Stimulated activated CD4-positive, alpha-beta T cell treated with anti-CD3 and anti-CD28 coated beads, Interleukin-2, amount 100 ng/mL, for 4 hours (primary cell): ENCODE data around the gene ADAMTS4.

Source experiments
- DNase-seq: peaks from one replicate; pipeline ENCODE4 v3.0.0-alpha.2; 2020; ENCODE audit warnings: low read depth

The ADAMTS4 gene

GRCh38 chr1:161219078-161219892, 20.4 kb upstream of the ADAMTS4 start:
- no peak for DNase-seq

- DNase-seq, result no peak
These were observed 19.6 kb upstream of the ADAMTS4 start for GRCh38 chr1:161218301-161219077.

- no peak for DNase-seq
These were observed 19.0 kb upstream of the ADAMTS4 start for GRCh38 chr1:161217831-161218230.

DNA sequence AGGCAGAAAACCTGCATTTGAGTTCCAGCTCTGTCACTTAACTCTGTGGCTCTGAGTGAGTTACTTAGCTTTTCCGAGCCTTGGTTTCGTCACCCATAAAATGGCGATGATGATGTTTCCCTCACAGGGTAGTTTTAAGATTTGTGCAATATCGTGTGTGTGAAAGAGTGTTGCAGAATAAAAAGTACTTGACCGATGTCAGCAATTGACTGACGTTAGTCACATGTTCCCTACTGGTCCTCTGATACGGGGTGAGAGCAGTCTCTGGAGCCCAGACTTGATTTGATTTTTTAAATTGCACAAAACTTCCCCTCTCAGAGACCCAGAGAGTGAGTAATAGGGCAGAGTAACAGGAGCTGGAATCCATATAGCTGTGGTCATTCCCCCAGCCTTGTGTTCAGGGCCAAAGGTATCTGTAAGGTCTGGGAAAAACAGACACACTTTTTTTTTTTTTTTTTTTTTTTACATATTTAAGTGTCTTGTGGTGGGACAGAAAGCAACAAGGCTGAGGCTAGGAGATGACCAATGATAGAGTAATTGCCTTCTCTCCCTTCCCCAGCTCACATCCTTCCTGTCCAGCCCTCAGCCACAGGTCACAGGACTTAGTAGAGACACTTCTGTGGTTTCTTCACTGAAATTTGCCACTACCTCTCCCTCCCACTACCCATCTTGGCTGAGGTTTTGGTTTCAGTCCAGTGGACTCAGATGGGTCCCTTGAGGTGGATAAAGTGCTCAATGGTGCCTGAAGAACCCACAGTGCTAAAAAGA, 18.3 kb upstream of the ADAMTS4 start:
- no peak for DNase-seq

GRCh38 chr1:161215076-161215475, 16.2 kb upstream of the ADAMTS4 start, which contains the start of gene FCER1G:
FCER1G (plus strand) TSS chr1:161215295; CDS start chr1:161215322, 27 bp downstream.
- no peak for DNase-seq

DNA sequence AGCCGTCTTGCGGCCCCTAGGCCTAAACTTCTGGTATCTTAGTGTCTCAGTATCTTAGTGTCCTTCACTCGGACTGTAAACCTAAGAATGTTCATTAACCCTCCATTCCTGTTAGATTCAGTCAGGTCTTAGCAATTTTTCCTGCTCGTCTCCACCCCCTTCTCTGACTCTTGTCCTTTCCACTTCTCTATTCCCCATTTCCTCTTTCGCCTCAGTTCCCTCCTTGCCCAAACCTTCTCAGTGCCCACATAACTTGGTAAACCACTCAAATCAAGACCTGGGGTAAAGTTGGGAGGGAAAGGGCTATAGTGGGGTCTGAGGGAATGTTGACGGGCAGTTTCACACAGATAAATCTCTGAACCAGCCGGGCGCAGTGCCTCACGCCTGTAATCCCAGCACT, 15.5 kb upstream of the ADAMTS4 start:
- DNase-seq, result no peak

DNA sequence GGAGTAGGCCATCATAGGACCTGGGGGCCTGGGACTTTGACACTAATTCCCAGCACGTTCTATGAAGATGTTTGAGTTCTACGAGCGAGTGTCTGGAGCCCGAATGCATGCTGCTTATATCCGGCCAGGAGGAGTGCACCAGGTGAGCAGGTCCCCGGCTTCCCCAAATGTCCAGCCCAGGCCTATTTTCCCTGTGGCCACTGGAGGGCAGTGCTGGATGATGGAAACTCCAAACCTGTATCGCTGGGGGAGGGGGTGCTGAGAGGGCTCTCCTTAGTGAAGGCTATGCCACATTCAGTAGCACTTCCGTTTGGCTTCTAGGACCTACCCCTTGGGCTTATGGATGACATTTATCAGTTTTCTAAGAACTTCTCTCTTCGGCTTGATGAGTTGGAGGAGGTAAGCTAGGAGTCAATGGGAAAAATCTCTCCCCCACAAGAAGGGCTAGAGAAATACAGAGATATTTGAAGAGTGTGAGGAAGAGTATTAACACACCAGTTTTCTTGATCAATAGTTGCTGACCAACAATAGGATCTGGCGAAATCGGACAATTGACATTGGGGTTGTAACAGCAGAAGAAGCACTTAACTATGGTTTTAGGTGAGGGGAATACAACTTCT, 11.0 kb upstream of the ADAMTS4 start:
- peak; percentile 57 for DNase-seq

DNA sequence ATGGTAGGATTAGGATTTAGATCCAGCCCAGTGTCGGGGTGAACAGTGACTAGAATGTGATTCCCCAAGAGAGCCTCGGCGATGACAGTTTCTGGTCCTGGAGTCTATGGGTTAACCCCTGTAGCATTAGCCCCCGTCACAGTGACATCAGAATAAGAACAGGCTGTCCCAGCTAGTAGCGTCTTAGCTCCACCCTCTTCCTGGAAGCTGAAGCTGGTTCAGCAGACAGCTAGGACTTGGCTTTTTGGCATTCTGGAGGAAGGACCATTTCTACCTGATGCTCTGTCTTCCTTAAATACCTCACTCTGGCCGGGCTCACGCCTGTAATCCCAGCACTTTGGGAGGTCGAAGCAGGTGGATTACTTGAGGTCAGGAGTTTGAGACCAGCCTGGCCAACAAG, 8.3 kb upstream of the ADAMTS4 start:
- DNase-seq, result no peak

DNA sequence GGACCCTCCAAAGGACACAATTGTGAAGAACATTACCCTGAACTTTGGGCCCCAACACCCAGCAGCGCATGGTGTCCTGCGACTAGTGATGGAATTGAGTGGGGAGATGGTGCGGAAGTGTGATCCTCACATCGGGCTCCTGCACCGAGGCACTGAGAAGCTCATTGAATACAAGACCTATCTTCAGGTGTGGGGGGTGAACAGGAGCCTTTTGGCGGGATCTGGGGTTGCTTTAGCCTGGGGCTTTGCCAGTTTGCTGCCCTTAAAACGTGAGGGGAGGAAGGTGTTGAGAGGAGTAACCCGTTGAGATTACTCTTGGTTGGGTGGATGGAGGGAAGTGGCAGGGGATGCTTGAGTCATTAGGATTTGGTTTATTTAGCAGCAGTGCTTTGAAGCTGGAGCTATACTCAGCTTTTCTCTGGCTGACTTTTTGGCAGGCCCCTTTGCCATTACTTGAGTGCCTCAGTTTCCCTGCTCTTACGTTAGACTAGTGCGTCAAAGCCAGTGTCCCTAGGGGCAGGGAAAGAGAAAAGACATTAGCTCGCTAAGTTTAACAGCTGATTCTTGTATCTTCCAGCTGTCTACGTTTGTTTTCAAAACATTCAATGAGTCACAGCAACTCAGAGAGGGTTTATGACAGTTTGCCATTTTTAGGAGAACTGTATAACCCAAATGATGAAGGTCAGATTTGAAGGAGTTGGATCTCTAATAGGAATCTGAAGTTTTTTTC, 7.7 kb upstream of the ADAMTS4 start:
- no peak for DNase-seq

DNA sequence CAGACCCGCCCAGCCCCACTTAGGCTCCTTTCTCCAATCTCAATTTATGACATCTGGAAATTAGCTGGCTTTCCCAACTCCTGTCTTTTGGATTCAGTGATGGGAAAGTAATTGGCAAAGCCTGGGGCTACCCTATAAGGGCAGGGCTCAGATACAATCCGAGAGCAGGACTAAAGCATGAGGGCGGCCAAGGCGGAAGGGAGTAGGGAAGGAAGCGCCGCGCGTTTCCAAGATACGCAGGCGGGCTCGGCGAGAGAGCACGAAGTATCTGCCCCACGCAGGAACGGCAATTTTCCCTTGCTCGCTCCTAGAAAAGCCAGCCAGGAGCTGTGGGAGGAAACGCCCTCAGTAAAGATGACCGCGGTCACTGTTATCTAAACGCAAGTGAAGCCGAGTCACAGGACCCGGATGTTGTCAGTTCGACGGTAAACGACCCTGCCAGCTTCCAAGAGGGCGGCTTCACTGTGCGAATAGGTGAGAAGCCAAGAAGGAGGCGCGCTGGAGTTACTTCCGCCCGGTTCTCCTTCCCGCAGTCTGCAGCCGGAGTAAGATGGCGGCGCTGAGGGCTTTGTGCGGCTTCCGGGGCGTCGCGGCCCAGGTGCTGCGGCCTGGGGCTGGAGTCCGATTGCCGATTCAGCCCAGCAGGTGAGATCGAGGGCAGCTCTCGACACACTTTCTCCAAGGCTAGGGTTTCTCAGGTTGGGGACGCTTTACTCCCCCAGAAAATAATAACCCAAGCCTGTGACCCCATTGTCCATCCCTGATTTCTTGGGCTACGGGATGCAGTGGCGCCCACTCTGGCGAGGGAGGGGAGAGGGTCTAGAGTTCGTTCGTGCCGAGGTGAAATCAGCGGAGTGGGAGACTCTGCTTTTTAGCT, 3.2 kb upstream of the ADAMTS4 start, which contains the start of gene NDUFS2:
Gene NDUFS2, plus strand, starts transcription at position 532 of the 877 bp plus-strand sequence. Its CDS starts 19 bp downstream, at position 551.
- DNase-seq, result peak; percentile 94

DNA sequence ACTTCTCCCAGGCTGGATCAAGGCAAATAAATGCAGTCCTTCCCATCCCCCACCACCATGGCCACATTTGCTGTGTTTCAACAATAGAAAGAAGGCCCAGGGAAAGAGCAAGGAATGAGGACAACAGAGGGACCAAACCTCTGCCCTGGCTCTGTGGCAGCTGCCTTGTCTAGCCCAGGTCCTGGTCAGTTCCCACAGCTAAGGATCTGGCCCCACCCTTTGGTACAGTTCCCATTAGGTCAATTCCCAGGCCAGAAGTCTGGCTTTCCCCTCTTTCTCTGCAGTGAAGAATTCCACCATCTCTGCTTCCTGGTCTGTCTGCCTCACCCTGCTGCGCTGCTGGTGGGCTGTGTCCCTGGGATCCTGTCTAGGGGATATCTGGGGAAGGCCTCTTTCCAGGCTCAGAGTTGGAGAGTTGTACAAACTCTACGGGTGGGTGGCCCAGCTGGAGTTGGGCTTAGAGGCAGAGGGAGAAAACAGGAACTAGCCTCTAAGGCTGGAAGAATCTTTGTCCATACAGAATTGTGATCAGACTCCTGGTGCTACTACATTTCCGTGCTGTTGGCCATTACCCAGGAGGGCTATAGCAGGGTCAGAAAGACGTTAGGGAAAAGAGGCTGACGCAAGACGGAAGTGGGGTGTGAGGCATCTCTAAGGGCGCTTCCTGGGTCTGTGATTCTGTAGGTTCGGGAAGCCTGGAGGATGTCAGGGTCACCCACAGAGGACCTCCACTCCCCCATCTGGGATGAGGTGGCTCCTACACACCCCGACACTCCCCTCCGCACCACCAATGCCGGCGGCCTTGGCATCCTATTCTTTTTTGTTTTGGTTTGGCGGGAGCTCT, 2.4 kb upstream of the ADAMTS4 start:
- no peak for DNase-seq

DNA sequence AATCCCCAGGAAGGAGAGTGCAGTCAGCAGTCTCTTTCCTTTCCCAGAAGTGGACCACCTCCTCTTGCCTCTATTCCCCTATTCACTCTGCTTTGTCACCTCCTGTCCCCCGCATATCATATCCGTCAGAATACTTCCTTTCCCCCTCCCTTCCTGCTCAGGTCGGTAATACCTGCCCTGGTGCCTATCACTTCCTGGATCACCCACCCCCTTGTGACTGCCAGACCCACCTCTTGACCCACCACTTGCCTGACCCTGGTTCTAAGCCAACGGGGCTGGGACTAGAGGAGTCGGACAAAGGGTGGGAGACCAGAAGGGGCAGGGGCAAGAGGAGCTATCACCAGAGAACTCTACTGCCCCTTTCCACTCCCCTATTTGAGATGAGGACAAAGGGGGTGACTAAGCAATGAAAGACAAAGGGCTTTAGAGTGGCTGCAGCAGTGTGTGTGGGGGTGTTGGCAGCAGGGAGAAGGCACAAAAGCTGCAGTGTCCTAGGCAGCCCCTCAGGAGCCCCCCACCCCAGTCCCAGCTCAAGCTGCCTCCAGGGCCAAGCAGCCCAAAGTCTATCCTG, 1.7 kb upstream of the ADAMTS4 start:
- no peak for DNase-seq

DNA sequence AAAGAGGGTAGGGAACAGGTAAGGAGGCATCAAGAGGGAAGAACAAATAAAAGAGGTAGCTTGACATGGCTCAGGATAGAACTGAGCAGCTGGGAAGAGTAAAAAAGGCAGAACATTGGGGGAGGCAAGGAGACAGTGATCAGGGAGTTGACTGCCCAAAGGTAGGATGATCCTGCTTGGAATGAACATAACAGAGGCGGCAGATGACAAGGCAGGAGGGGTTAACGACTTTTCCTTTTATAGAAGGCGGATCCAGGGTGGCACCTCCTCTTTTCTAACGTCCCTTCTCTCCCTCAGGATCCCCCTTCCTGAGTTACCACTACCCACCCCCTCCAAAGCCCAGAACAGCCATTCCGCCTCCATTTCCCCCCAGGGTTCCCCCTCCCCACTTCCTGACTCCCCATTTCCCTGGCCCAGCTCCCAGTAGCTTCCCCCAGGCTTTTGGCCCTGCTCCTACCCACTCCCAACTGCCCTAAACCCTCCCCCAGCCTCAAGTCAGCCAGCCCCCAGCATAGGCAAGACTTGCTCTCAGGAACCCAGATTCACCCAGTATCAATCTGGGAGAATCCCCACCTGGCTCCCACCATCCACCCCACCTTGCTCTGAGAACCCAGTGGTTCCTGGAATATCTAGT, 769 bp upstream of the ADAMTS4 start:
- DNase-seq, result no peak

GRCh38 chr1:161198194-161198896, 509 bp downstream of the ADAMTS4 start:
- DNase-seq, result no peak

GRCh38 chr1:161197560-161198193, 1.2 kb downstream of the ADAMTS4 start:
- DNase-seq, result no peak

GRCh38 chr1:161196521-161197451, 2.1 kb downstream of the ADAMTS4 start:
- no peak for DNase-seq
